ENCODE results near the gene KANK2.

Gene KANK2

DNA sequence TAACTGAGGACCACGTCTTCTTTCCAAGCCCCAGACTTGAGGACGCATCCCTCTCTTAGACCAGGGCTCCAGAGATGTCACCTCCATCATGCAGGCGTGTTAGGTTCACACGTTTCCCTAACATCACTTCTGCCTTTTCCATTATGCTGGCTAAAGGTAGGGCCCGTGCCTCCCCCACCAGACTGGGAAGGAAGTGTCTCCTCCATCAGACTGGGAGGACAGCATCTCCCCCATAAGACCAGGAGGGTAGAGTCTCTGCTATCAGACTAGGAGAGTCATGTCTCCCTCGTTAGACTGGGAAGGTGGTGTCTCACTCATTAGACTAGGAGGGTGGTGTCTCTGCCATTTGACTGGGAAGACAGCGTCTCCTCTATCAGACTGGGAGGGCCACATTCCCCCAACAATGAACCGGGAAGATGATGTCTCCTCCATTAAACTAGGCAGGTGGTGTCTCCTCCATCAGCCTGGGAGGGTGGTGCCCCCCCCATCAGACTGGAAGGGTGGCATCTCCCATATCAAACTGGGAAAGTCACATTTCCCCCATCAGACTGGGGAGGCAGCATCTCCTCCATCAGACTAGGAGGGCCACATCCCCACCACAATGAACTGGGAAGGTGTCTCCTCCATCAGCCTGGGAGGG, 23.7 kb downstream of the KANK2 start:
- no peak overlapping the region for H3K27ac ChIP-seq (ENCODE audit: low read length)
- ATAC-seq (ENCODE audit: insufficient read depth, low read depth) (no peak), DNase-seq (no peak)
- TF ChIP-seq, protein P1, sequence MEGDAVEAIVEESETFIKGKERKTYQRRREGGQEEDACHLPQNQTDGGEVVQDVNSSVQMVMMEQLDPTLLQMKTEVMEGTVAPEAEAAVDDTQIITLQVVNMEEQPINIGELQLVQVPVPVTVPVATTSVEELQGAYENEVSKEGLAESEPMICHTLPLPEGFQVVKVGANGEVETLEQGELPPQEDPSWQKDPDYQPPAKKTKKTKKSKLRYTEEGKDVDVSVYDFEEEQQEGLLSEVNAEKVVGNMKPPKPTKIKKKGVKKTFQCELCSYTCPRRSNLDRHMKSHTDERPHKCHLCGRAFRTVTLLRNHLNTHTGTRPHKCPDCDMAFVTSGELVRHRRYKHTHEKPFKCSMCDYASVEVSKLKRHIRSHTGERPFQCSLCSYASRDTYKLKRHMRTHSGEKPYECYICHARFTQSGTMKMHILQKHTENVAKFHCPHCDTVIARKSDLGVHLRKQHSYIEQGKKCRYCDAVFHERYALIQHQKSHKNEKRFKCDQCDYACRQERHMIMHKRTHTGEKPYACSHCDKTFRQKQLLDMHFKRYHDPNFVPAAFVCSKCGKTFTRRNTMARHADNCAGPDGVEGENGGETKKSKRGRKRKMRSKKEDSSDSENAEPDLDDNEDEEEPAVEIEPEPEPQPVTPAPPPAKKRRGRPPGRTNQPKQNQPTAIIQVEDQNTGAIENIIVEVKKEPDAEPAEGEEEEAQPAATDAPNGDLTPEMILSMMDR (IDR thresholded peaks at IDR 0.05; ENCODE audit: borderline replicate concordance, extremely low read depth, low read length, poor library complexity, severe bottlenecking), result no peak
- TF ChIP-seq EZH2 (IDR thresholded peaks at IDR 0.05; ENCODE audit: borderline replicate concordance, low read depth, low read length, severe bottlenecking), result no peak
- no peaks in the 10 kb centered on the region for H3K4me1 ChIP-seq (ENCODE audit: insufficient read depth, low read length)
- no peak overlapping the region for H2AFZ ChIP-seq (ENCODE audit: low read depth, low read length)
- no peak overlapping the region for H3K4me3 ChIP-seq (ENCODE audit: low read depth in 1 of 2, low read length in 2 of 2)
- no peak overlapping the region for H3K9ac ChIP-seq (ENCODE audit: low read depth, low read length)
- H3K4me2 ChIP-seq (ENCODE audit: insufficient read depth, low read length), result no peak overlapping the region
- no peaks in the 10 kb centered on the region for H3K9me3 ChIP-seq (ENCODE audit: insufficient read depth, low read length, severe bottlenecking)
- H3K36me3 ChIP-seq (ENCODE audit: insufficient read depth, low read length), result no peaks in the 10 kb centered on the region
- H4K20me1 ChIP-seq (ENCODE audit: insufficient read depth, low read length), result no peaks in the 10 kb centered on the region
- no peaks in the 10 kb centered on the region for H3K79me2 ChIP-seq (ENCODE audit: insufficient read depth, low read length)
- no peaks in the 10 kb centered on the region for H3K27me3 ChIP-seq (ENCODE audit: insufficient read depth, low read length, poor library complexity)

DNA sequence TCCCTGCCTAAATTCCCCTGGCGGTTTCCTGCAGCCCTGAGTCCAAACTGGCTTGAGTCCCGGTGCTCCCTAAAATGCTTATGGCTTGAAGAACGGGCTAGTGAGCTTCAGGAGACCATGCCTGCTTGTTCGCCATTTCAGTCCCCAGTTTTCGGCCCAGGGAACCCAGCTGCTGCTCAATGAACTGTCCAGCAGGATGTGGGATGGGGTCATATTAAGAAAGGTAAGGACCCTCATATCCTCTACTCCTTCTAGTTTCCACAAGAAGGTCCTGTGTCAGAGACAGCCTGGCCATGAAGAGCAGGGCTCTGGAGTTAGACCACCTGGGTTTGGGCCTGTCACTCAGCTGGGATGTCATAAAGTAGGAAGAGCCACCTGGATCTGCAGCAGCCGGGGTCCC, 24.8 kb downstream of the KANK2 start:
- Histone ChIP-seq H3K4me3 (ENCODE audit: low read depth in 1 of 2, low read length in 2 of 2) (no peak overlapping the region), H3K9ac (ENCODE audit: low read depth, low read length) (no peak overlapping the region), H3K9me3 (ENCODE audit: insufficient read depth, low read length, severe bottlenecking) (no peaks in the 10 kb centered on the region), H3K4me1 (ENCODE audit: insufficient read depth, low read length) (no peaks in the 10 kb centered on the region), H4K20me1 (ENCODE audit: insufficient read depth, low read length) (no peaks in the 10 kb centered on the region), H3K36me3 (ENCODE audit: insufficient read depth, low read length) (no peaks in the 10 kb centered on the region), H2AFZ (ENCODE audit: low read depth, low read length) (no peak overlapping the region), H3K27ac (ENCODE audit: low read length) (no peak overlapping the region), H3K4me2 (ENCODE audit: insufficient read depth, low read length) (no peak overlapping the region), H3K79me2 (ENCODE audit: insufficient read depth, low read length) (no peaks in the 10 kb centered on the region), H3K27me3 (ENCODE audit: insufficient read depth, low read length, poor library complexity) (no peaks in the 10 kb centered on the region)
- TF ChIP-seq, protein P1 (IDR thresholded peaks at IDR 0.05; ENCODE audit: borderline replicate concordance, extremely low read depth, low read length, poor library complexity, severe bottlenecking), result no peak
- TF ChIP-seq EZH2 (IDR thresholded peaks at IDR 0.05; ENCODE audit: borderline replicate concordance, low read depth, low read length, severe bottlenecking), result no peak
- no peak for DNase-seq
- ATAC-seq (ENCODE audit: insufficient read depth, low read depth), result no peak

DNA sequence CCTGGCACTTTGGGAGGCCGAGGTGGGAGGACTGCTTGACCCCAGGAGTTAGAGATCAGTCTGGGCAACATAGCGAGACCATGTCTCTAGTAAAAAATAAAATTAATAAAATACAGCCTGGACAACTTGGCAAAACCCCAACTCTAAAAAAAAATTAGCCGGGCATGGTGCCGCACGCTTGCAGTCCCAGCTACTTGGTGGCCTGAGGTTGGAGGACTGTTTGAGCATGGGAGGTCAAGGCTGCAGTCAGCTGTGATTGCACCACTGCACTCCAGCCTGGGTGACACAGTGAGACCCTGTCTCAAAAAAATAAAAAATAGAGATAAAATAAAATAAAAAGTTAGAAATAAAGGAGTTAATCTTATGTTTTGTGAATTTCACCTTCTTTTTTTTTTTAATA, 26.2 kb downstream of the KANK2 start:
- H3K4me2 ChIP-seq (ENCODE audit: insufficient read depth, low read length), result no peak overlapping the region
- no peaks in the 10 kb centered on the region for H3K4me1 ChIP-seq (ENCODE audit: insufficient read depth, low read length)
- no peaks in the 10 kb centered on the region for H4K20me1 ChIP-seq (ENCODE audit: insufficient read depth, low read length)
- H3K9ac ChIP-seq (ENCODE audit: low read depth, low read length), result no peak overlapping the region
- no peak for TF ChIP-seq EZH2 (IDR thresholded peaks at IDR 0.05; ENCODE audit: borderline replicate concordance, low read depth, low read length, severe bottlenecking)
- TF ChIP-seq, protein P1 (IDR thresholded peaks at IDR 0.05; ENCODE audit: borderline replicate concordance, extremely low read depth, low read length, poor library complexity, severe bottlenecking), result no peak
- ATAC-seq (ENCODE audit: insufficient read depth, low read depth), result no peak
- no peak overlapping the region for H2AFZ ChIP-seq (ENCODE audit: low read depth, low read length)
- no peaks in the 10 kb centered on the region for H3K9me3 ChIP-seq (ENCODE audit: insufficient read depth, low read length, severe bottlenecking)
- no peaks in the 10 kb centered on the region for H3K27me3 ChIP-seq (ENCODE audit: insufficient read depth, low read length, poor library complexity)
- H3K4me3 ChIP-seq (ENCODE audit: low read depth in 1 of 2, low read length in 2 of 2), result no peak overlapping the region
- no peak overlapping the region for H3K27ac ChIP-seq (ENCODE audit: low read length)
- no peak for DNase-seq
- no peaks in the 10 kb centered on the region for H3K36me3 ChIP-seq (ENCODE audit: insufficient read depth, low read length)
- no peaks in the 10 kb centered on the region for H3K79me2 ChIP-seq (ENCODE audit: insufficient read depth, low read length)
